ENCODE data around the gene HMGXB3. TPM values are rescaled to one million over a fixed set of nuclear protein-coding genes. Genes with fewer than 3 reads are reported as not detected.

HMGXB3 gene
- total RNA-seq, 4 donors from 2014 or later: 19.7 to 27.0 (median 23.9) TPM

GRCh38 chr5:150092159-150092787 lies 91.7 kb downstream of the HMGXB3 start:
- DNase-seq: no peak
- Histone ChIP-seq H3K4me3 (no peak overlapping the region), H3K4me1 (no peaks in the 10 kb centered on the region), H3K36me3 (no peaks in the 10 kb centered on the region), H3K9me3 (no peaks in the 10 kb centered on the region), H3K27me3 (peaks cover 0 to 2% (median 0%) of the 10 kb centered on the region in 3 donors), H3K27ac (no peak overlapping the region)
- in situ Hi-C loops (cut with MboI; ENCODE audit: low sequenced_read_pairs in 4 of 4): no loop called here
- no peak for TF ChIP-seq CTCF (IDR thresholded peaks at IDR 0.05 in 4 of 5, conservative IDR thresholded peaks at IDR 0.05 in 1 of 5)
- TF ChIP-seq POLR2A (IDR thresholded peaks at IDR 0.05): no peak
- intact Hi-C loops (cut with DNase I; ENCODE audit: low total_unique reads): no loop called here
- ATAC-seq: no peak

GRCh38 chr5:150097152-150097551 lies 96.6 kb downstream of the HMGXB3 start:
- Histone ChIP-seq H3K4me3 (no peak overlapping the region), H3K36me3 (no peaks in the 10 kb centered on the region), H3K27ac (no peak overlapping the region), H3K4me1 (no peaks in the 10 kb centered on the region), H3K27me3 (no peaks in the 10 kb centered on the region), H3K9me3 (no peaks in the 10 kb centered on the region)
- DNase-seq (no peak), ATAC-seq (no peak)
- no peak for TF ChIP-seq CTCF (IDR thresholded peaks at IDR 0.05 in 4 of 5, conservative IDR thresholded peaks at IDR 0.05 in 1 of 5)
- TF ChIP-seq POLR2A (IDR thresholded peaks at IDR 0.05): no peak
- intact Hi-C loops (cut with DNase I; ENCODE audit: low total_unique reads) (no loop called here), in situ Hi-C loops (cut with MboI; ENCODE audit: low sequenced_read_pairs in 4 of 4) (no loop called here)

GRCh38 chr5:150101023-150101422 lies 100.5 kb downstream of the HMGXB3 start:
- H3K36me3 ChIP-seq: no peaks in the 10 kb centered on the region
- intact Hi-C loops (cut with DNase I; ENCODE audit: low total_unique reads): no loop called here
- no peak overlapping the region for H3K4me3 ChIP-seq
- H3K9me3 ChIP-seq: no peaks in the 10 kb centered on the region
- H3K4me1 ChIP-seq: no peaks in the 10 kb centered on the region
- H3K27ac ChIP-seq: no peak overlapping the region
- in situ Hi-C loops (cut with MboI; ENCODE audit: low sequenced_read_pairs in 4 of 4): no loop called here
- H3K27me3 ChIP-seq: no peaks in the 10 kb centered on the region
- no peak for DNase-seq
- no peak for ATAC-seq
- no peak for TF ChIP-seq CTCF (IDR thresholded peaks at IDR 0.05 in 4 of 5, conservative IDR thresholded peaks at IDR 0.05 in 1 of 5)
- TF ChIP-seq POLR2A (IDR thresholded peaks at IDR 0.05): no peak

Other genes starting within 250 kb of the HMGXB3 start
- not detected for gene PDE6A, start 55.9 kb upstream of the HMGXB3 start, total RNA-seq
- gene SLC26A2, start 40.0 kb upstream of the HMGXB3 start, total RNA-seq: 1 to 10 TPM; 3.0 to 9.9 (median 6.9) TPM
- 1 to 10 TPM in 3 of 4 donors, under 1 TPM in 1; 0.62 to 3.0 (median 2.3) TPM for gene TIGD6, start 85 bp upstream of the HMGXB3 start, total RNA-seq
- 10 to 100 TPM in 2 of 4 donors, 1 to 10 TPM in 2; 7.5 to 17.0 (median 9.8) TPM for gene CSF1R, start 85.8 kb downstream of the HMGXB3 start, total RNA-seq
- 10 to 100 TPM; 27.9 to 58.4 (median 52.5) TPM for gene PDGFRB, start 155.1 kb downstream of the HMGXB3 start, total RNA-seq
- 1 to 10 TPM in 1 of 4 donors, not detected in 3; 1.5 TPM for gene CDX1, start 166.0 kb downstream of the HMGXB3 start, total RNA-seq
- gene SLC6A7, start 189.3 kb downstream of the HMGXB3 start, total RNA-seq: under 1 TPM in 1 of 4 donors, not detected in 3; 0.07 TPM